ENCODE results near the gene RFC2. TPM values are rescaled to one million over a fixed set of nuclear protein-coding genes. Genes with fewer than 3 reads are reported as not detected.

RFC2 gene
- total RNA-seq, 4 donors from 2014 or later = 12.5 to 37.9 (median 22.4) TPM

GRCh38 chr7:74275401-74275881, 21.2 kb upstream of the RFC2 start:
- Histone ChIP-seq H3K27ac (no peak overlapping the region), H3K36me3 (no peaks in the 10 kb centered on the region), H3K27me3 (no peaks in the 10 kb centered on the region), H3K4me3 (no peak overlapping the region), H3K4me1 (peaks cover 6 to 47% (median 18%) of the 10 kb centered on the region in 3 donors), H3K9me3 (no peaks in the 10 kb centered on the region)
- intact Hi-C loops (cut with DNase I) = no loop called here
- 52 to 65% methylated on average over 2 to 5 of the region's 6 CpGs for WGBS, 2 donors
- no peak for DNase-seq
- peak in 4 of 6 experiments; percentile 16 to 59 (median 26) for TF ChIP-seq CTCF (IDR thresholded peaks at IDR 0.05)
- TF ChIP-seq POLR2A (IDR thresholded peaks at IDR 0.05) = no peak

- WGBS, 2 donors = 33% methylated on average over 9 of the region's 10 CpGs
- Histone ChIP-seq H3K9me3 (no peaks in the 10 kb centered on the region), H3K27ac (peak overlapping the region; percentile 54 to 93 (median 82)), H3K27me3 (no peaks in the 10 kb centered on the region), H3K4me1 (peaks cover 4 to 53% (median 7%) of the 10 kb centered on the region in 3 donors), H3K4me3 (peak overlapping the region in 1 of 4 donors; percentile 33), H3K36me3 (no peaks in the 10 kb centered on the region)
- TF ChIP-seq CTCF (IDR thresholded peaks at IDR 0.05) (no peak), POLR2A (IDR thresholded peaks at IDR 0.05) (no peak)
- intact Hi-C loops (cut with DNase I) = no loop called here
- DNase-seq = peak; percentile 42
These were observed 18.3 kb upstream of the RFC2 start for GRCh38 chr7:74272305-74273038.

GRCh38 chr7:74271742-74272141, 17.5 kb upstream of the RFC2 start:
- peaks cover 4 to 53% (median 7%) of the 10 kb centered on the region in 3 donors for H3K4me1 ChIP-seq
- no peak for TF ChIP-seq CTCF (IDR thresholded peaks at IDR 0.05)
- TF ChIP-seq POLR2A (IDR thresholded peaks at IDR 0.05) = no peak
- WGBS, 2 donors = 44 to 55% methylated on average over 5 to 6 of the region's 6 CpGs
- H3K9me3 ChIP-seq = no peaks in the 10 kb centered on the region
- peak overlapping the region in 1 of 4 donors; percentile 33 for H3K4me3 ChIP-seq
- no peaks in the 10 kb centered on the region for H3K36me3 ChIP-seq
- intact Hi-C loops (cut with DNase I) = no loop called here
- DNase-seq = no peak
- H3K27me3 ChIP-seq = no peaks in the 10 kb centered on the region
- H3K27ac ChIP-seq = peak overlapping the region; percentile 54 to 93 (median 82)

GRCh38 chr7:74269757-74270277, 15.6 kb upstream of the RFC2 start:
- Histone ChIP-seq H3K27ac (peak overlapping the region in 3 of 4 donors; percentile 71 to 74 (median 73)), H3K4me1 (peaks cover 4 to 48% (median 7%) of the 10 kb centered on the region in 3 donors), H3K27me3 (no peaks in the 10 kb centered on the region), H3K9me3 (no peaks in the 10 kb centered on the region), H3K36me3 (no peaks in the 10 kb centered on the region), H3K4me3 (peak overlapping the region; percentile 34 to 71 (median 58))
- 0 to 1% methylated on average over 16 of the region's 17 CpGs for WGBS, 2 donors
- intact Hi-C loops (cut with DNase I) = no loop called here
- DNase-seq = no peak
- TF ChIP-seq CTCF (IDR thresholded peaks at IDR 0.05) (no peak), POLR2A (IDR thresholded peaks at IDR 0.05) (no peak)
